ENCODE data around the gene GPHN. TPM values are rescaled to one million over a fixed set of nuclear protein-coding genes. Genes with fewer than 3 reads are reported as not detected.
"Not testable (repeated sequence)": the region's sequence is repeated elsewhere in the genome, so short reads cannot be mapped to it uniquely, and the experiment has no call there.

The GPHN gene
- total RNA-seq, 1 experiment from 2014 or later = 23.4 TPM

GRCh38 chr14:66543996-66544395 lies 36.0 kb downstream of the GPHN start:
- CTCF ChIA-PET = no interaction called here
- H3K27ac ChIP-seq (ENCODE audit: low read length) = no peak overlapping the region
- H3K36me3 ChIP-seq (ENCODE audit: low read depth, low read length) = no peaks in the 10 kb centered on the region
- peaks cover 52% of the 10 kb centered on the region for H3K79me2 ChIP-seq (ENCODE audit: low read length)
- POLR2A ChIA-PET (ENCODE audit: unreplicated experiment) = no interaction called here
- TF ChIP-seq EZH2 (IDR thresholded peaks at IDR 0.05; ENCODE audit: low read length, unreplicated experiment) (no peak), CTCF (conservative IDR thresholded peaks at IDR 0.05; ENCODE audit: low read depth, low read length) (no peak), EZH2phosphoT487 (IDR thresholded peaks at IDR 0.05; ENCODE audit: borderline replicate concordance, low read length) (no peak)
- H3K4me2 ChIP-seq (ENCODE audit: low read length) = no peak overlapping the region
- no peaks in the 10 kb centered on the region for H3K9me2 ChIP-seq (replicated peaks; ENCODE audit: low read length)
- no peak for DNase-seq
- no peak for ATAC-seq
- H3K4me3 ChIP-seq (ENCODE audit: low read length) = no peak overlapping the region
- intact Hi-C loops (cut with micrococcal nuclease) = no loop called here
- H3K27me3 ChIP-seq (ENCODE audit: low read length) = no peaks in the 10 kb centered on the region
- H4K20me1 ChIP-seq (ENCODE audit: low read length) = peaks cover 5% of the 10 kb centered on the region; the same call in 1 of the 2 replicates
- no peaks in the 10 kb centered on the region for H3F3A ChIP-seq (ENCODE audit: low read length, unreplicated experiment)
- no peak overlapping the region for H3K9ac ChIP-seq (ENCODE audit: low read length)
- no peaks in the 10 kb centered on the region for H3K4me1 ChIP-seq (ENCODE audit: insufficient read depth, low read length)
- no peaks in the 10 kb centered on the region for H3K9me3 ChIP-seq (ENCODE audit: low read length)
- BruUV-seq (replicated peaks) = no TSS peak
- no peak overlapping the region for H2AFZ ChIP-seq (ENCODE audit: low read length)

- H3K27ac ChIP-seq (ENCODE audit: low read length); H3K9me2 ChIP-seq (replicated peaks; ENCODE audit: low read length); H3F3A ChIP-seq (ENCODE audit: low read length, unreplicated experiment); H3K4me3 ChIP-seq (ENCODE audit: low read length); ATAC-seq; POLR2A ChIA-PET (ENCODE audit: unreplicated experiment); H3K9ac ChIP-seq (ENCODE audit: low read length); H3K4me2 ChIP-seq (ENCODE audit: low read length); CTCF ChIA-PET; H4K20me1 ChIP-seq (ENCODE audit: low read length); BruUV-seq (replicated peaks); H2AFZ ChIP-seq (ENCODE audit: low read length); DNase-seq; H3K9me3 ChIP-seq (ENCODE audit: low read length); H3K27me3 ChIP-seq (ENCODE audit: low read length); H3K4me1 ChIP-seq (ENCODE audit: insufficient read depth, low read length); H3K36me3 ChIP-seq (ENCODE audit: low read depth, low read length): not testable (repeated sequence)
- intact Hi-C loops (cut with micrococcal nuclease) = loop anchor here (5.0 kb wide), 1 partner anchor 33 kb away; no protein-coding TSS in a partner anchor
- peaks cover 41% of the 10 kb centered on the region for H3K79me2 ChIP-seq (ENCODE audit: low read length)
Measured at GRCh38 chr14:66545191-66545590, 37.2 kb downstream of the GPHN start.

- POLR2A ChIA-PET (ENCODE audit: unreplicated experiment); BruUV-seq (replicated peaks): not testable (repeated sequence)
- peaks cover 36% of the 10 kb centered on the region for H3K79me2 ChIP-seq (ENCODE audit: low read length)
Measured at GRCh38 chr14:66545751-66546150, 37.8 kb downstream of the GPHN start.

GRCh38 chr14:66563731-66564130 lies 55.8 kb downstream of the GPHN start:
- Histone ChIP-seq H3K4me3 (ENCODE audit: low read length) (no peak overlapping the region), H2AFZ (ENCODE audit: low read length) (no peak overlapping the region), H3K79me2 (ENCODE audit: low read length) (peaks cover 50% of the 10 kb centered on the region), H3K9me2 (replicated peaks; ENCODE audit: low read length) (no peaks in the 10 kb centered on the region), H3F3A (ENCODE audit: low read length, unreplicated experiment) (no peaks in the 10 kb centered on the region), H3K27me3 (ENCODE audit: low read length) (no peaks in the 10 kb centered on the region), H3K4me2 (ENCODE audit: low read length) (no peak overlapping the region), H3K4me1 (ENCODE audit: insufficient read depth, low read length) (peaks cover 3% of the 10 kb centered on the region; the same call in 1 of the 2 replicates), H3K9ac (ENCODE audit: low read length) (no peak overlapping the region), H3K36me3 (ENCODE audit: low read depth, low read length) (no peaks in the 10 kb centered on the region), H4K20me1 (ENCODE audit: low read length) (0 out of 2 replicates have a peak, but pooled peaks cover 6% of the 10 kb centered on the region), H3K27ac (ENCODE audit: low read length) (no peak overlapping the region), H3K9me3 (ENCODE audit: low read length) (no peaks in the 10 kb centered on the region)
- BruUV-seq (replicated peaks) = no TSS peak
- no peak for TF ChIP-seq EZH2 (IDR thresholded peaks at IDR 0.05; ENCODE audit: low read length, unreplicated experiment)
- TF ChIP-seq EZH2phosphoT487 (IDR thresholded peaks at IDR 0.05; ENCODE audit: borderline replicate concordance, low read length) = no peak
- TF ChIP-seq CTCF (conservative IDR thresholded peaks at IDR 0.05; ENCODE audit: low read depth, low read length) = no peak
- ChIA-PET CTCF (no interaction called here), POLR2A (ENCODE audit: unreplicated experiment) (no interaction called here)
- DNase-seq (no peak), ATAC-seq (no peak)
- intact Hi-C loops (cut with micrococcal nuclease) = no loop called here

More at GRCh38 chr14:66545751-66546150, 37.8 kb downstream of the GPHN start:
- H3K9me2 ChIP-seq (replicated peaks; ENCODE audit: low read length); H3K27ac ChIP-seq (ENCODE audit: low read length); H3K4me3 ChIP-seq (ENCODE audit: low read length); DNase-seq; CTCF ChIA-PET; H3K27me3 ChIP-seq (ENCODE audit: low read length); H3K4me2 ChIP-seq (ENCODE audit: low read length); H3K4me1 ChIP-seq (ENCODE audit: insufficient read depth, low read length); H3K9ac ChIP-seq (ENCODE audit: low read length); H4K20me1 ChIP-seq (ENCODE audit: low read length); H3K9me3 ChIP-seq (ENCODE audit: low read length); ATAC-seq; H2AFZ ChIP-seq (ENCODE audit: low read length); H3F3A ChIP-seq (ENCODE audit: low read length, unreplicated experiment); H3K36me3 ChIP-seq (ENCODE audit: low read depth, low read length): not testable (repeated sequence)
- intact Hi-C loops (cut with micrococcal nuclease) = loop anchor here (5.0 kb wide), 1 partner anchor 33 kb away; no protein-coding TSS in a partner anchor

Measured in PC-3 (cell line).